DMS153 (cell line): ENCODE data around the gene REC8.
"Not testable (repeated sequence)": the region's sequence is repeated elsewhere in the genome, so short reads cannot be mapped to it uniquely, and the experiment has no call there.

Experiments used
- DNase-seq: peaks from one replicate; lab custom pipeline; 2025; lab: John Stamatoyannopoulos, UW

REC8 gene

DNA sequence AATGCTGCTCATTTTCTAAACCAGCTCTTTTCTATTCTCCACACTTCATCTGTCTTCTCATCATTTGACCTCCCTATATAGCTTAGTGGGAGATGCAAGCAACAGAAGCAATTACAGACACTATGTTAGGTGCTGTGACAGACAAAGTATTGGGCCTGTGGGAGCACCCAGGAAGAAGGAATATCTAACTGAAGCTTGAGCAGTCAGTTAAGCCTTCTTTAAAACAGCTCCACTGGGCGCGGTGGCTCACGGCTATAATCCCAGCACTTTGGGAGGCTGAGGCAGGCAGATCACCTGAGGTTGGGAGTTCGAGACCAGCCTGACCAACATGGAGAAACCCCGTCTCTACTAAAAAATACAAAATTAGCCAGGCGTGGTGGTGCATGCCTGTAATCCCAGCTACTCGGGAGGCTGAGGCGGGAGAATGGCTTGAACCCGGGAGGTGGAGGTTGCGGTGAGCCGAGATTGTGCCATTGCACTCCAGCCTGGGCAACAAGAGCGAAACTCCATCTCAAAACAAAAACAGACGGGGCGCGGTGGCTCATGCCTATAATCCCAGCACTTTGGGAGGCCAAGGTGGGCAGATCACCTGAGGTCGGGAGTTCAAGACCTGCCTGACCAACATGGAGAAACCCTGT, 31.5 kb downstream of the REC8 start:
- not testable (repeated sequence) for DNase-seq

- no peak for DNase-seq
Observed at GRCh38 chr14:24204163-24205146, 32.6 kb downstream of the REC8 start.

- no peak for DNase-seq
Observed at GRCh38 chr14:24206260-24207103, 34.6 kb downstream of the REC8 start.

DNA sequence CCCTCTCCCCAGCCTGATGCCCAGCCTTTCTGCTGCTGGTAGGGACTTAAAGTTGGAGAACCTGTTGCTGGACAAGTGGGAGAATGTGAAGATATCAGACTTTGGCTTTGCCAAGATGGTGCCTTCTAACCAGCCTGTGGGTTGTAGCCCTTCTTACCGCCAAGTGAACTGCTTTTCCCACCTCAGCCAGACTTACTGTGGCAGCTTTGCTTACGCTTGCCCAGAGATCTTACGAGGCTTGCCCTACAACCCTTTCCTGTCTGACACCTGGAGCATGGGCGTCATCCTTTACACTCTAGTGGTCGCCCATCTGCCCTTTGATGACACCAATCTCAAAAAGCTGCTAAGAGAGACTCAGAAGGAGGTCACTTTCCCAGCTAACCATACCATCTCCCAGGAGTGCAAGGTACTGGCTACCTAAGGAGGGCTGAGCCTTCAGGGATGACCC, 35.2 kb downstream of the REC8 start:
- DNase-seq, result no peak

DNA sequence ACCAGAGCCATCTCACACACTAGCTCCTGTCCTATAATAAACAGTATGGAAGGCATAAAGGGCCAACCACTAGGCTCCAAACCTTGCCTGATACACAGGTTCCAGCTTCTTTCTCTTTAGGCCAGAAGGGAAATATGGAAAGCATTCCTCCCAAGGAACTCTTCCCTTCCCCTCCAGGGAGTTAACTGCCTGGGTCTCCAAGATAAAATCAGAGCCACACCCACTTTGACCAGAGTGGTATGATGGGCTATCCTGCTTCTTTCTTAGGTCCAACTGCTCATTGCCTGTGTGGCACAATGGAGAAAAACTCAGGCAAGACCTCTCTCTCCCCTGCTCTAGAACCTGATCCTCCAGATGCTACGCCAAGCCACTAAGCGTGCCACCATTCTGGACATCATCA, 35.7 kb downstream of the REC8 start:
- DNase-seq, result no peak

DNA sequence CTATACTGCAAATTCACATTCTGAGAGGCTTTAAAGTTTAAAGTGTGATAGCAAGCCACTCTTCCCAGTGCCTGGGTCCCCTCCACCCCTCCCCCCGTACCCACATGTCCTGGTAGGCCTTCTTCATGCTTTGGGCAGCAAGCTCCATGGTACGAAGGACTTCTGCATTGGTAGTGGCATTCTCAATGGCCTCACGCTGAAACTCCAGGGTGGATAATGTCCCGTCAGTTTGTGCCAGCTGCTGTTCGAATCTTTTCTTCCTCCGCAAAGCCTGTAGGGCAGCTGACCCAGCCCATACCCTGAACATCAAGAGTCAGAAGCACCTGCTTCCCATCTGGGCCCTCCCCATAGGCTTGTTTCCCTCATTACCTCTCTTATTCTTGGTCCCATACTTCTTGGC, 39.4 kb downstream of the REC8 start:
- no peak for DNase-seq

DNA sequence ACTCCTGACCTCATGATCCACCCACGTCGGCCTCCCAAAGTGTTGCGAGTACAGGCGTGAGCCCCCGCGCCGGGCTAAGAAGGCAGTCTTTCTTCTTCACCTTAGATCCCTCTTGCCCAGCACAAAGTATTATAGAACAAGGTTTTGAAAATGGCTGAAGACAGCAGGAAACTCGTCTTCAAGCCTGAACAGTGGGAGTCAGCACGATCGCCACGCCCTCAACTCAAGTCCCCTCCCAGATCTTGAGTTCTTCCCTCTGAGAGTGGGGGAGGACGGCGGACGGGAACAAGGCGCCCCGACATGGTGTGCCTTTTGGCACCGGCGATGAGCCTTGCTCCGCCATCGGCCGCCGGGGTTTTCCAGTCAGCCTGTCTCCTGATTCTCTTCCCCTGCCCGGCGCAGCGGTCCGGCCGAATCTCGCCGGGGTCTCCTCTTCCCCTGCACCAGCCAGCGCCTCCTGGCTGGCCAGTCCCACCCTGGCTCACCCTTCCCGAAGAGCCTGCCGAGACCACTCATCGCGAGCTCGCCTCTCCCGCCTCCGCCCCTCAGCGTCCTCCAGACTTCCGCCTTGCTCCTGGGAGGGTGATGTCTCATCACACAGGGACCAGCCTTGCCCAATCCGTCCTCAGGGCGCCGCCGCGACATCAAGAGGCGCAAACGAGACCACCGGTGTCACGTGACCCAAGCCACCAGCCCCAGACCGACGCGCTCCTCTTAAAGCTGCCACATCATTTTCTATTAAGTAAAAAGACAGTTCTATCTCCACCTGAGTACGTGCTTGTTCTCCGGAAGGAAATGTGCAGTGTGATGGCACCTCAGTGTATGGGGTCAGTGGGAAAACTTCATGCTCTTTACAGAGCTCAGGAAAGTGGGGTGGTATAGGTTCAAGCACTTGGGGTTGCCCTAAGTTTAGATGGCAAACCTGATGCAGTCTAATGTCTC, 41.3 kb downstream of the REC8 start, which contains the start of gene CHMP4A:
Gene CHMP4A, minus strand, starts transcription at position 565 of the 942 bp plus-strand sequence. Its CDS starts 49 bp downstream, at position 516.
- peak; percentile 91 for DNase-seq

DNA sequence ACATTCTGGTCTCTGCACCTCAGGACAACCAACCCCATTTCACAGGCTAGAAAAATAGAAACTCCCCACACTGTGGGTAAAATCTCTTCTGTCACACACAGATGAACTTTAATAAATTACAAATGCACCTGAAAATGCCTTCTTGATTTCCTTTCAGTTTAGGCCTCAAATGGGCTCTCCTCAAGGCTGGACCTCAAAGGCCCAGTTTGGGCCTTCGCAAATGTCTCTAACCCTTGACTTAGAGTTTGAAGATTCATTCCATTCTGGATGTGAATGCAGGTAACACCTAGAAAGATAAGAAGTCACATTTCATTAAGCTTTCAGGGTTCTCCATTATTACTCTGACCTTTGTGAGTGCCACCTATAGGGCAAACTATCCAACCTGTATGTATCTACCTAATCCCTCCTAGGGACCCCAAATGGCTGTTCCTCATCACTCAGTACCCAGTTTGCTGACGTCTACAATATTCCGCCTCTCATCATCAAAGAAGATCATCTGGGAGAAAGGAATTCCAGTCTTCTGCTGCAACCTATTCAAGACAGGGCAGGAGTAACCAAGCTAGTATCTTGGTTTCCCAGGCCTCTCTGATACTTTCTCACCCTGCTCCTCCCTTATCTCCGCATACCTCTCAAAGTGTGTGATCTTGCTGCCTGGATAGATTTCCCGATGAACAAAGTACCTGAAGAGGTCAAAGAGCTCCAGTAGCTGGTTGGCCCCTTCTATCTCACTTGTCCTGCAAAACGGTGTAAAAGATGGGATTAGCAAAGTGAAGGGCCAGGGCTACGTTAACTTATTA, 42.2 kb downstream of the REC8 start:
- no peak for DNase-seq

DNA sequence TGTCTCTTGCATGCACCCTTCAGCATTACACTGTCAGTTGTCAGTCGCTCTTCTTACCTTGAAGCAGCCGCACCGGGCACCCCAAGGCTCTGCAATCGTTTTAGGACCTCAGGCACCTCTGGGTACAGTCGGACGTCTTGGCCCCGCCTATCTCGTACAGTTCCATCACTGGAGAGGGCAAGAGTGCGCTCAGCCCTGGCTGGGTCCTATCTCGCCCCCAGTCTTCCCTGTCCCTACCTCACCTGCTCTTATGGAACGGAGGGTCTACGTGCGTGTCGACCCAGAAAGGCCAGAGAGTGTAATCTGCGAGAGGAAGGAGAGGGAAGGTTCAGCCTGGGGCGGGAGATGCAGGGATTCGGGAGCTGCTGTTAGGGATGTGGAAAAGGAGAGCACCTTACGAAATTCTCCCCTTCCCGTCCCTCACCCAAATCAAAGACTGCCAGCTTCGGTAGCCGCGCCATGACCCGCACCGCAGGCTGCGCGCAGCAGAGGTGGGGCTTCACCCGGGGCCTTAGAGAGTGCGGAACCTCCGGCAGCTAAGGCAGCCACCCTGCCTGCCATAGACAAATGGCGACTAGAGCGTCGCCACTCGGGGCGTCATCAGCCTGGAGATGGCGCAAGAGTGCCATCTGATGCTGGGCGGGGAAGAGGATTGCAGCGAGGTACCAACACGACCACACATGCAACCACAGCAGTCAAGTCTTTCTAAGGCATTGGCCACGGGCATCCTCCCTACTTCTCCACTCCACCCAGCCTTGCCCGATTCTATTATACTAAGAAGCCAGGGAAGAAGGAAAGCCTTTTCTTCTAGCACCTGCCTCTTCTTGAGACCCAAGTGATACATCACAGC, 43.8 kb downstream of the REC8 start, which contains the start of gene MDP1:
Gene MDP1, minus strand, starts transcription at position 572 of the 850 bp plus-strand sequence. Its CDS starts 111 bp downstream, at position 461.
- DNase-seq, result peak; percentile 72

- DNase-seq, result no peak
Observed at GRCh38 chr14:24216345-24216699, 44.4 kb downstream of the REC8 start.

DNA sequence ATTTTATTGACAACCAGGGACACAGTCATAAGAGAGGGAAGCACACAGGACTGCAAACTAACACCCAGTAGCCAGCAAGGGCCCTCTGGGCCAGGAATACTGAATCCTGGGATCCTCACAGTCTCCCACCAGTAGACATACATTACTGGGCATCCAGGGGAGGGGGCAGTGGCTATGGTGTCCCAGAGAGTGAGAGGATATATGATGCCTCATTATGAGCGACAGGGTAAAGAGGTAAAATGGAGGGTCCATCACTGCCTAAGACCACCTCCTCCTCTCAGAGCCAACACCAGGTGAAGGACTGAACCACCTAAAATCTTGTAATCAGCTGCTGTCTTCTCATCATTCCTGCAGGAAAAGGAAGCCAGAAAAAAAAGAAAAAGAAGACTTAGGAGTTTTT, 45.0 kb downstream of the REC8 start:
- DNase-seq, result not testable (repeated sequence)

DNA sequence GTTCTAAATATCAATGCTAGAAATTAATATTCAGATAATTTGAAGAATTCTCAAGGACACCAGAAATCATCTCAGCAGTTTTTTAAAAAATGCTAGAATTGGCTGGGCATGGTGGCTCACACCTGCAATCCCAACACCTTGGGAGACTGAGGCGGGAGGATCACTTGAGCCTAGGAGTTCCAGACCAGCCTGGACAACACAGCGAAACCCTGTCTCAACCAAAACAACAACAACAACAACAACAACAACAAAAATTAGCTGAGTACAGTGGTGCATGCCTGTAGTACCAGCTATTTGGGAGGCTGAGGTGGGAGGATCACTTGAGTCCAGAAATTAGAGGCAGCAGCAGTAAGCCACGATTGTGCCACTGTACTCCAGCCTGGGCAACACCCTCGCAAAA, 47.2 kb downstream of the REC8 start:
- DNase-seq, result no peak

- no peak for DNase-seq
Observed at GRCh38 chr14:24219521-24219920, 47.6 kb downstream of the REC8 start.

GRCh38 chr14:24222987-24223386, 51.1 kb downstream of the REC8 start:
- not testable (repeated sequence) for DNase-seq

GRCh38 chr14:24224618-24225071, 52.8 kb downstream of the REC8 start:
- no peak for DNase-seq

- no peak for DNase-seq
Observed at GRCh38 chr14:24226473-24226872, 54.6 kb downstream of the REC8 start.

- no peak for DNase-seq
Observed at GRCh38 chr14:24228902-24229301, 57.0 kb downstream of the REC8 start.
